ENCODE results near the gene F10. TPM values are rescaled to one million over a fixed set of nuclear protein-coding genes. Genes with fewer than 3 reads are reported as not detected.
"Not testable (repeated sequence)": the region's sequence is repeated elsewhere in the genome, so short reads cannot be mapped to it uniquely, and the experiment has no call there.

The F10 gene
- total RNA-seq, 4 donors from 2014 or later, result 0.61 to 21.6 (median 4.5) TPM

GRCh38 chr13:113161433-113161832 is 38.8 kb downstream of the F10 start:
- WGBS, 2 donors, result 55 to 67% methylated on average over 7 to 8 of the region's 16 CpGs
- Histone ChIP-seq H3K4me1 (no peaks in the 10 kb centered on the region), H3K27me3 (peaks cover 0 to 49% (median 1%) of the 10 kb centered on the region in 4 donors), H3K9me3 (no peaks in the 10 kb centered on the region), H3K4me3 (no peak overlapping the region), H3K27ac (no peak overlapping the region), H3K36me3 (no peaks in the 10 kb centered on the region)
- no peak for DNase-seq
- intact Hi-C loops (cut with DNase I), result no loop called here
- TF ChIP-seq, protein P1, sequence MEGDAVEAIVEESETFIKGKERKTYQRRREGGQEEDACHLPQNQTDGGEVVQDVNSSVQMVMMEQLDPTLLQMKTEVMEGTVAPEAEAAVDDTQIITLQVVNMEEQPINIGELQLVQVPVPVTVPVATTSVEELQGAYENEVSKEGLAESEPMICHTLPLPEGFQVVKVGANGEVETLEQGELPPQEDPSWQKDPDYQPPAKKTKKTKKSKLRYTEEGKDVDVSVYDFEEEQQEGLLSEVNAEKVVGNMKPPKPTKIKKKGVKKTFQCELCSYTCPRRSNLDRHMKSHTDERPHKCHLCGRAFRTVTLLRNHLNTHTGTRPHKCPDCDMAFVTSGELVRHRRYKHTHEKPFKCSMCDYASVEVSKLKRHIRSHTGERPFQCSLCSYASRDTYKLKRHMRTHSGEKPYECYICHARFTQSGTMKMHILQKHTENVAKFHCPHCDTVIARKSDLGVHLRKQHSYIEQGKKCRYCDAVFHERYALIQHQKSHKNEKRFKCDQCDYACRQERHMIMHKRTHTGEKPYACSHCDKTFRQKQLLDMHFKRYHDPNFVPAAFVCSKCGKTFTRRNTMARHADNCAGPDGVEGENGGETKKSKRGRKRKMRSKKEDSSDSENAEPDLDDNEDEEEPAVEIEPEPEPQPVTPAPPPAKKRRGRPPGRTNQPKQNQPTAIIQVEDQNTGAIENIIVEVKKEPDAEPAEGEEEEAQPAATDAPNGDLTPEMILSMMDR (IDR thresholded peaks at IDR 0.05), result no peak
- no peak for TF ChIP-seq POLR2A (IDR thresholded peaks at IDR 0.05)

- WGBS, 2 donors, result 20% methylated on average over 2 of the region's 13 CpGs; no CpG with 5 or more reads in 1 of the 2 donors
These were observed 39.4 kb downstream of the F10 start for GRCh38 chr13:113161975-113162374.

GRCh38 chr13:113162783-113163685 is 40.4 kb downstream of the F10 start:
- H3K4me1 ChIP-seq, result no peaks in the 10 kb centered on the region
- no peak for DNase-seq
- TF ChIP-seq, protein P1 (IDR thresholded peaks at IDR 0.05), result no peak
- H3K4me3 ChIP-seq, result no peak overlapping the region
- H3K9me3 ChIP-seq, result no peaks in the 10 kb centered on the region
- H3K27ac ChIP-seq, result no peak overlapping the region
- H3K27me3 ChIP-seq, result peaks cover 0 to 49% (median 1%) of the 10 kb centered on the region in 4 donors
- intact Hi-C loops (cut with DNase I), result no loop called here
- WGBS, 2 donors, result 37 to 45% methylated on average over 13 to 19 of the region's 25 CpGs
- peaks cover 0 to 3% (median 0%) of the 10 kb centered on the region in 3 donors for H3K36me3 ChIP-seq

More at GRCh38 chr13:113161975-113162374, 39.4 kb downstream of the F10 start:
- H3K4me3 ChIP-seq; H3K36me3 ChIP-seq; H3K27ac ChIP-seq; H3K9me3 ChIP-seq; intact Hi-C loops (cut with DNase I); DNase-seq; H3K4me1 ChIP-seq: not testable (repeated sequence)
- H3K27me3 ChIP-seq, result peaks cover 0 to 49% (median 1%) of the 10 kb centered on the region in 4 donors

- no peak for DNase-seq
- no peak overlapping the region for H3K27ac ChIP-seq
- intact Hi-C loops (cut with DNase I), result no loop called here
- no peak overlapping the region for H3K4me3 ChIP-seq
- TF ChIP-seq POLR2A (IDR thresholded peaks at IDR 0.05), result no peak
- TF ChIP-seq, protein P1 (IDR thresholded peaks at IDR 0.05), result no peak
- no peaks in the 10 kb centered on the region for H3K9me3 ChIP-seq
- WGBS, 2 donors, result 55 to 79% methylated on average over 3 to 12 of the region's 12 CpGs
- H3K27me3 ChIP-seq, result peaks cover 0 to 41% (median 1%) of the 10 kb centered on the region in 4 donors
- no peaks in the 10 kb centered on the region for H3K4me1 ChIP-seq
- peaks cover 0 to 9% (median 0%) of the 10 kb centered on the region in 3 donors for H3K36me3 ChIP-seq
These were observed 41.9 kb downstream of the F10 start for GRCh38 chr13:113164492-113164891.

DNA sequence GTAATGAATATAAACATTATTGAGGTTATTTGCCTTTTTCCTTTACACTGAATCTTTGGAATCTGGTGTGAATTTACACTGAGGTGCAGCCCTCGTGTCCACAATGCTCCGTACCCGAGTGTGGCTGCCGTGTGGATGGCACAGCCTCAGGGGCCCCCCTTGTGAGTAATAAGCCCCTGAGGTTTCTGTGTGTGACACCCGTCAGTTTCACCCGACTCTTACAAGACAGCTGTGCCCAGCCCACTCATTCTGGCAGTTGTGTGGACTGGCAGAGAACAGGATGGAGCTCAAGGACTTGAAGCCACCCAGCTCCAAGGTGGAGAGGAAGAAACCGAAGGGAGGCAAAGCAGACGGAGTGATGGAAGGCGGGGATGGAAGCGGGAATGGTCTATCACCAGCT is 43.7 kb downstream of the F10 start:
- H3K4me3 ChIP-seq, result no peak overlapping the region
- no peaks in the 10 kb centered on the region for H3K9me3 ChIP-seq
- WGBS, 2 donors, result 83 to 86% methylated on average over 9 to 10 of the region's 10 CpGs
- no peaks in the 10 kb centered on the region for H3K4me1 ChIP-seq
- TF ChIP-seq, protein P1 (IDR thresholded peaks at IDR 0.05), result no peak
- no peak for TF ChIP-seq POLR2A (IDR thresholded peaks at IDR 0.05)
- intact Hi-C loops (cut with DNase I), result no loop called here
- H3K27me3 ChIP-seq, result peaks cover 0 to 24% (median 0%) of the 10 kb centered on the region in 4 donors
- peaks cover 0 to 22% (median 0%) of the 10 kb centered on the region in 3 donors for H3K36me3 ChIP-seq
- DNase-seq, result no peak
- no peak overlapping the region for H3K27ac ChIP-seq
